Activated T-cell treated with anti-CD3 and anti-CD28 coated beads, Interleukin-2, amount 50 U/mL, for 24 hours (primary cell): ENCODE data around the gene CCDC190.

Experiments
- DNase-seq: peaks from one replicate; pipeline ENCODE4 v3.0.0-alpha.2; 2020
- H3K27ac Mint-ChIP-seq: 2 replicates; pipeline ENCODE4 v1.8.0; 2020; ENCODE audit warnings: mild to moderate bottlenecking, mixed read lengths
- H3K27me3 Mint-ChIP-seq: 2 replicates; pipeline ENCODE4 v1.8.0; 2020; ENCODE audit warnings: mixed read lengths
- H3K36me3 Mint-ChIP-seq: 2 replicates; pipeline ENCODE4 v1.8.0; 2020; ENCODE audit warnings: low read depth, mixed read lengths
- H3K4me1 Mint-ChIP-seq: 2 replicates; pipeline ENCODE4 v1.8.0; 2020; ENCODE audit warnings: low read depth, mixed read lengths
- H3K4me3 Mint-ChIP-seq: 2 replicates; pipeline ENCODE4 v1.8.0; 2020; ENCODE audit warnings: mild to moderate bottlenecking, moderate library complexity, mixed read lengths
- H3K9me3 Mint-ChIP-seq: 2 replicates; pipeline ENCODE4 v1.8.0; 2020; ENCODE audit warnings: mixed read lengths

Gene CCDC190

GRCh38 chr1:162861101-162861500 is at the start of gene CCDC190:
Gene CCDC190 (minus strand): TSS chr1:162861175. CDS start chr1:162859646, 1,529 bp downstream.
- no peaks in the 10 kb centered on the region for H3K4me1 Mint-ChIP-seq
- H3K27ac Mint-ChIP-seq: no peak within 1 kb of the TSS
- DNase-seq: no peak
- H3K36me3 Mint-ChIP-seq: no peaks in the 10 kb centered on the region
- H3K4me3 Mint-ChIP-seq: no peak within 1 kb of the TSS
- no peaks in the 10 kb centered on the region for H3K9me3 Mint-ChIP-seq
- H3K27me3 Mint-ChIP-seq: peaks cover 26% of the 10 kb centered on the region

DNA sequence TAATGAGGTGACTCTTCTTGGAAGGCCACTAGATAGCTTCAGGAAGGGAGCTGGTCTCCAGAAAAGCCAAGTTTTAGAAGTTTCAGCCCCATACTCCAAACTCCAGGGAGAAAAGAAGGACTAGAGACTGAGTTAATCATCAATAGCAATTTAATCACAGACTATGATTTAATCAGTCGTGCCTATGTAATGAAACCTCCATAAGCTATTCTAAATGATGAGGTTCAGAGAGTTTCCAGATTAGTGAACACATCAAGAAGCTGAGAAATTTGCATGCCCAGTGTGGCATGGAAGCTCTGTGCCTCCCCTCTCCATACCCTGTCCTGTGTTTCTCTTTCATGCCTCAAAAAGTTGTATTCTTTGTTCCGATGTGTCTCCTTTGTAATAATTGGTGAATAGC is 49.2 kb upstream of the CCDC190 start:
- Mint-ChIP-seq H3K4me1 (no peaks in the 10 kb centered on the region), H3K9me3 (peaks cover 6% of the 10 kb centered on the region), H3K27me3 (no peaks in the 10 kb centered on the region), H3K36me3 (no peaks in the 10 kb centered on the region), H3K4me3 (no peak overlapping the region), H3K27ac (no peak overlapping the region)
- DNase-seq: no peak

DNA sequence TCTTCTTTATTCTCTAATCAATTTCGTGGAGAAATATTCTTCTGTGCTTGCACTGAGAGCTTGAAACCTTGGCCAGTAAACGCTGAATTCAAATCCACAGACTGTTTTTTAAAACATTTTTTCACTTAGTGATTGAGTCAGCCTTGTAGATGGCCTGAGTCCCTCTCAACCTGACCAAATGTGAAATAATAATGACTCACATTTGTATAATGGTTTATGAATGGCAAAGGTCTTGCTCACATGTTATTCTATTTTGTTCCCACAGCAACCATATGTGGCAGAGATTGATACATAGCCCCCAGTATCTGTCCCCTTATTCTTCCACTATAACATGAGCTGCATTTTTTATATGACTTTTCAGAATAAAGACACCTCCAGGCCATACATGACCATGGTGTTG is 47.8 kb upstream of the CCDC190 start:
- Mint-ChIP-seq H3K36me3 (no peaks in the 10 kb centered on the region), H3K4me1 (no peaks in the 10 kb centered on the region), H3K9me3 (peaks cover 6% of the 10 kb centered on the region), H3K27me3 (no peaks in the 10 kb centered on the region), H3K27ac (no peak overlapping the region), H3K4me3 (no peak overlapping the region)
- no peak for DNase-seq

- DNase-seq: no peak
- H3K9me3 Mint-ChIP-seq: peaks cover 6% of the 10 kb centered on the region
- H3K4me3 Mint-ChIP-seq: no peak overlapping the region
- no peaks in the 10 kb centered on the region for H3K27me3 Mint-ChIP-seq
- no peaks in the 10 kb centered on the region for H3K36me3 Mint-ChIP-seq
- H3K27ac Mint-ChIP-seq: no peak overlapping the region
- H3K4me1 Mint-ChIP-seq: no peaks in the 10 kb centered on the region
Measured at GRCh38 chr1:162908236-162908635, 47.3 kb upstream of the CCDC190 start.

GRCh38 chr1:162906485-162906884 is 45.5 kb upstream of the CCDC190 start:
- DNase-seq: no peak
- Mint-ChIP-seq H3K9me3 (no peaks in the 10 kb centered on the region), H3K27me3 (no peaks in the 10 kb centered on the region), H3K4me1 (no peaks in the 10 kb centered on the region), H3K36me3 (no peaks in the 10 kb centered on the region), H3K27ac (no peak overlapping the region), H3K4me3 (no peak overlapping the region)

DNA sequence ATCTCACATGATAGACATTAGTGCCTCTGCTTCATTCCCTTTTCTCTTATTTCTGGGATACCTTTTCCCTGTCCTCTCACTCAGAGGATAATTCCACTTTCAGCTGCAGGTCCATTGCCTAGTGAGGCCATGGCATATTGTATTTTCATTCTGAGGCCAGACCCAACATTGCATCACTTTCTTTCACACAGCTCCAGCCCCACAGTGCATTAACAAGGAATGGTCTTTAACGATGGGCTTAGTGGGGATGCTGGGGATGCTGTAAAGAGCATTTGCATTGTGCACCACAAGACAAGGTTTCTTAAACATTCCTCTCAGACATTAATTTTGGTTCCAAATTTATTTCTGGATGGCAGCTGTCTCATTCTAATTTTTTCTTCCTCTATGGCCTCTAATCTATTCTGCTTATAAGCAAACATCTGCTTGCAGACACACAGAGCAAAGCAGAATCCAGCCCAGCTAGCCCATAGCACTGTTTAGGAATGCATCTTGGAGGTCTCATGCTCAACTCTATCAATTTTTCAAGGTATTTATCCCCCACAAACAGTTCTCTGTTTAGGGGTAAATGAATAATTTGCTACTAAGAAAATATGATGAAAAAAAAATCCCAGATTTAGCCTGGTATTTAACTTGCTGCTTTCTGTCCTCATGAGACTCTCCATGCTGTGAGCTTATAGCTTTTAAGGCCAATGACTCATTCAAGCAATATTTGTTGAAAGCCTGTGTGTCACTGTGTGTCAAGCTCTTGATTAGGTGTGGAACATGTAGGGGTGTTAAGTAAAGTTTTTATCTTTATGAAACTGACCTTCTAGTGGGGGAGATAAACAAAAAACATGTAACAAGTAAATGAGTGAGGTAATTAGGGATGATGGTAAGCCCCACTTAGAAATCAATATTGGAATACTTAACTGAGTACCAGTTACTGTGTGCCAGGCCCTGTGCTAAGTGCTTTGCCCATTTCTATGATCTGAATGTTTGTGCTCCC is 44.5 kb upstream of the CCDC190 start:
- H3K4me3 Mint-ChIP-seq: no peak overlapping the region
- no peaks in the 10 kb centered on the region for H3K9me3 Mint-ChIP-seq
- DNase-seq: no peak
- H3K36me3 Mint-ChIP-seq: no peaks in the 10 kb centered on the region
- no peak overlapping the region for H3K27ac Mint-ChIP-seq
- no peaks in the 10 kb centered on the region for H3K4me1 Mint-ChIP-seq
- H3K27me3 Mint-ChIP-seq: no peaks in the 10 kb centered on the region

- Mint-ChIP-seq H3K9me3 (no peaks in the 10 kb centered on the region), H3K4me3 (no peak overlapping the region)
- no peak for DNase-seq
Measured at GRCh38 chr1:162904579-162904978, 43.6 kb upstream of the CCDC190 start.

GRCh38 chr1:162904023-162904422 is 43.0 kb upstream of the CCDC190 start:
- H3K4me1 Mint-ChIP-seq: no peaks in the 10 kb centered on the region
- H3K27ac Mint-ChIP-seq: no peak overlapping the region
- no peaks in the 10 kb centered on the region for H3K36me3 Mint-ChIP-seq
- DNase-seq: no peak
- H3K27me3 Mint-ChIP-seq: peaks cover under 1% of the 10 kb centered on the region
- no peak overlapping the region for H3K4me3 Mint-ChIP-seq
- H3K9me3 Mint-ChIP-seq: no peaks in the 10 kb centered on the region

More at GRCh38 chr1:162904579-162904978, 43.6 kb upstream of the CCDC190 start:
- Mint-ChIP-seq H3K4me1 (no peaks in the 10 kb centered on the region), H3K27ac (no peak overlapping the region), H3K36me3 (no peaks in the 10 kb centered on the region), H3K27me3 (no peaks in the 10 kb centered on the region)

GRCh38 chr1:162903246-162903645 is 42.3 kb upstream of the CCDC190 start:
- Mint-ChIP-seq H3K4me3 (no peak overlapping the region), H3K27ac (no peak overlapping the region), H3K36me3 (no peaks in the 10 kb centered on the region), H3K9me3 (no peaks in the 10 kb centered on the region), H3K27me3 (peaks cover 2% of the 10 kb centered on the region), H3K4me1 (no peaks in the 10 kb centered on the region)
- DNase-seq: no peak

- no peaks in the 10 kb centered on the region for H3K36me3 Mint-ChIP-seq
- no peaks in the 10 kb centered on the region for H3K4me1 Mint-ChIP-seq
- no peak overlapping the region for H3K4me3 Mint-ChIP-seq
- H3K9me3 Mint-ChIP-seq: no peaks in the 10 kb centered on the region
- DNase-seq: no peak
- H3K27me3 Mint-ChIP-seq: peaks cover 2% of the 10 kb centered on the region
- H3K27ac Mint-ChIP-seq: no peak overlapping the region
Measured at GRCh38 chr1:162902416-162902815, 41.4 kb upstream of the CCDC190 start.

DNA sequence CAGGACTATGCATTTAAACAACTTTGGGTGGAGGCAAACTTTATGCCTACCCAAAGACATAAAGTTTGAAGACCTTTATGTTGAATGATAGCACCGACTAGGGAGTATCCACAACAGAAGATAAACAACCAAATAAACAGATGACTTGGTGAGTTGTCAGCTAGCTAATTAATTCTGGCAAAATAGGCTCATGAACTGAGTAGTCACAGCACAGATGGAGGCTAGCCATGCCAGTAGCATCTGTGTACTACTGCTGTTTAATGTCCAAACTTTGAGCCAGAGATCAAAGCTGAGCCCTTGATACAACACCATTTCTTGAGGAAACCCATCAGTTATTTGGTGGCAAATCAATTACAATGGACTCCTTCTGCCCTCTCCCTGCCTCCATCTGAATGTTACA is 40.3 kb upstream of the CCDC190 start:
- H3K27me3 Mint-ChIP-seq: peaks cover 2% of the 10 kb centered on the region
- no peak for DNase-seq
- no peaks in the 10 kb centered on the region for H3K4me1 Mint-ChIP-seq
- H3K36me3 Mint-ChIP-seq: no peaks in the 10 kb centered on the region
- H3K9me3 Mint-ChIP-seq: no peaks in the 10 kb centered on the region
- no peak overlapping the region for H3K27ac Mint-ChIP-seq
- H3K4me3 Mint-ChIP-seq: no peak overlapping the region

DNA sequence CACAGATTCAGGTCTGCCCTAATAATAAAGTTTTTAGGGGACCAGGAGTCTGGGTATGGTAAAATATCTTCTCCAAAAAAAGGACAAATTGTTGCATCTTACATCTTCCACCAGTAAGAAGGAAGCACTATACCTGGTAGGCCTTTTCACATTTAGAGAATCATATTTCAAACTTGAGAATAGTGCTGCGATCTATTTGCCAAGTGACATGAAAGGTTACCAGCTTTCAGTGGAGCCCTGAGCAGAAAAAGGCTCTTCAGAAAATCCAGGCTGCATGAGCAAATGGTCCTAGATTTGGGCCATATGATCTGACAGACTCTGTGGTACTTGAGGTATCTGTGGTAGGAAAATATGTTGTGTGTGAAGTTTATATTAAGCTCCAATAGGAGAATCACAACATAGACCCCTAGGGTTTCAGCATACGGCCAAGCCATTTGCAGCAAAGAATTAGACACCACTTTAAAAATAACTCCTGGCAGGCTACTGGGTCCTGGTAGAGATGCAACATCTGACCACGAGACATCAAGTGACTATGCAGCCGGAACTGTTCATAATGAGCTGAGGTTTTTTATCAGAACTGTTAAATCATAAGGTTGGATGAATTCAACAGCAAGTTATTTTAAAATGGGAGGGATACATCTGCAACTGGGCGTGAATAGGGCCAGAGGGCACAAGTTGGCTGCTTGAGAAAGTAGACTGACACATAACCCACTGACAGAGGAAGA is 38.6 kb upstream of the CCDC190 start:
- Mint-ChIP-seq H3K9me3 (no peaks in the 10 kb centered on the region), H3K36me3 (no peaks in the 10 kb centered on the region), H3K27ac (no peak overlapping the region), H3K4me3 (no peak overlapping the region), H3K4me1 (no peaks in the 10 kb centered on the region), H3K27me3 (peaks cover 5% of the 10 kb centered on the region)
- DNase-seq: no peak

DNA sequence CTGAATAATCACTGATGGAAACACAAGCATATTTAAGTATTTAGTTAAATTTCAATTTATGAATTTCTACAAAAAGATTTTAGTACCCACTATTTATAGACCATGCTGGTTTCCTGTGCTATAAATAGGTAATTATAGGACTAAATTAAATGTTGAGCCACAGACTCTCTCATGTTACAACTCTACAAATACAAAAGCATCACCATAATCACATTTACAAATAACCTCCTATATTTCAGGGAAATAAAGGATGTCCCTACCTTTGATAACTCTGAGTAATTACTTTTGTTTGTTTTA is 32.6 kb upstream of the CCDC190 start:
- Mint-ChIP-seq H3K27ac (no peak overlapping the region), H3K4me1 (no peaks in the 10 kb centered on the region), H3K4me3 (no peak overlapping the region), H3K36me3 (no peaks in the 10 kb centered on the region), H3K27me3 (peaks cover 19% of the 10 kb centered on the region), H3K9me3 (no peaks in the 10 kb centered on the region)
- DNase-seq: no peak

DNA sequence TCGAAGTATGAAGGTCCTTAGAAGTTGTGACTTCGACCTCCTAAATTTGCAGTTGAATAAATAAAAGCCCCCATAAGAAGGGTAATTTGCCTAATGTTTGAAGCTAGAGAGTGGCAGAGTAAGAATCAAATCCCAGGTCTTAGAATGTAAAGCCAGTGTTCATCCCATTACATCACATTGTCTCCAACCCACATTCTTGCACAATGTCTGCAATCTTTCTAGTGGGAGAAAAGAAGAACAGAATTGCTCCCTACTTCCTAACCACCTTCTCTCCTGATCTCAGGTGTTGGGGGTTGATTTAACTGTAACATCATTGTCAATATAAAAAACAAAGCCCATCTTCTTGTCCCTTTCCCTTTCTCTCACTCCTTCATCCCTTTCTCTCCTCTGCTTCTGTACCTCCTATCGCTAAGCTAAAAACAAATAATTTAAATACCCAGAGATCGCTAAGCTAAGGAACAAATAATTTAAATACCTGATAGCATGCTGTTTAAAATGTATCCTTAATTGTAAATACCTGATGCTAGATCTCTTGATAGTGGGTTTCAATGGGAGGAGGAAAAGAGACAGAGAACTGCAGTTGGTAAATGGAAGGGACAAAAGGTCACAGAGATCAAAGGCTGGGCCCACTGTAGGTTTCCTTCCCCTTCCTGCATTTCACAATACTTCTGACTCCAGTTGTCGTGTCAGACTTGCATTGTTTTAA is 32.1 kb upstream of the CCDC190 start:
- Mint-ChIP-seq H3K9me3 (no peaks in the 10 kb centered on the region), H3K4me3 (no peak overlapping the region), H3K4me1 (no peaks in the 10 kb centered on the region), H3K27ac (no peak overlapping the region), H3K27me3 (peaks cover 19% of the 10 kb centered on the region), H3K36me3 (no peaks in the 10 kb centered on the region)
- no peak for DNase-seq

DNA sequence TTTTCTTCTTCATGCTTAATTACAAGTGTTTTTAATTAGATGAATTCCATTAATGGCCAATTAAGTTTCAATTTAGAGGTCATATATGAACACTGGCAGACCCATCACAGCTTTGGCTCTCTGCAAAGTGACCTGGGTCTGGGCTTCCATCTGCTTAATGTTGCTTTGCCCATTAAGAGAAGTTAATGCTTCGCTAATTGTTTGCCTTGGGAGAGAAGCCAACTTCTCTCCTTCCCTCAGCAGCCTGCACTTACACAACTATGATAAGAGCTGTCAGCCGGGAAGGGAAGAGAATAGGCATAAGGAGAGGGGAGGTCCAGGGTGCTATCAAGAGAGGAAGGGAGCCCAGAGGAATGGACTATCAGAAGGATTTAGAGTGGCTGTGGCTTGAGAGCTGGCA is 29.0 kb upstream of the CCDC190 start:
- no peak for DNase-seq
- H3K4me3 Mint-ChIP-seq: no peak overlapping the region
- H3K4me1 Mint-ChIP-seq: no peaks in the 10 kb centered on the region
- H3K27ac Mint-ChIP-seq: no peak overlapping the region
- H3K27me3 Mint-ChIP-seq: peaks cover 19% of the 10 kb centered on the region
- no peaks in the 10 kb centered on the region for H3K9me3 Mint-ChIP-seq
- H3K36me3 Mint-ChIP-seq: no peaks in the 10 kb centered on the region
